HepG2 (cell line): ENCODE results near the gene THAP3. TPM values are rescaled to one million over a fixed set of nuclear protein-coding genes. Genes with fewer than 3 reads are reported as not detected.

Source experiments
- KDM1A ChIP-seq: IDR thresholded peaks from 2 replicates; pipeline ENCODE4 v1.6.1; 2016; ENCODE audit warnings: missing compliant biosample characterization
- MED1 ChIP-seq: sonication (generic); formaldehyde crosslinking; IDR thresholded peaks from 2 replicates; pipeline ENCODE4 v1.4.0; 2020; ENCODE audit warnings: missing genetic modification reagents
- MNT ChIP-seq: fragments of 450-650 bp; IDR thresholded peaks from 2 replicates; pipeline ENCODE4 v1.6.1; 2016
- NONO ChIP-seq, 2 experiments: fragments of 450-650 bp in 1 of 2; sonication (generic) in 1 of 2; formaldehyde crosslinking in 1 of 2; IDR thresholded peaks in 1 of 2; conservative IDR thresholded peaks in 1 of 2; 2 replicates each; pipeline versions ENCODE4 v1.6.1 to v1.8.0; 2017 to 2022; ENCODE audit warnings: mild to moderate bottlenecking in 1 of 2, missing genetic modification reagents in 1 of 2, moderate library complexity in 1 of 2
- POLR2A ChIP-seq, 2 experiments: IDR thresholded peaks; 2 replicates each; pipeline ENCODE4 v1.6.1; 2011; ENCODE audit warnings: low read depth in 2 of 2, low read length in 2 of 2, mild to moderate bottlenecking in 1 of 2, moderate library complexity in 1 of 2; ENCODE audit not compliant: insufficient read depth in 1 of 2
- SNRNP70 ChIP-seq: fragments of 200-400 bp; formaldehyde crosslinking; IDR thresholded peaks from 2 replicates; pipeline ENCODE4 v1.6.1; 2017; ENCODE audit warnings: mild to moderate bottlenecking, low read depth, low read length, moderate library complexity
- TSC22D2 ChIP-seq: sonication (generic); formaldehyde crosslinking; IDR thresholded peaks from 2 replicates; pipeline ENCODE4 v1.5.1; 2020; ENCODE audit warnings: missing genetic modification reagents, mild to moderate bottlenecking, borderline replicate concordance
- UBTF ChIP-seq: sonication (generic); formaldehyde crosslinking; IDR thresholded peaks from 2 replicates; pipeline ENCODE4 v1.4.0; 2020; ENCODE audit warnings: mild to moderate bottlenecking, missing genetic modification reagents
- polyA plus RNA-seq, 8 experiments: library from polyadenylated mRNA; depleted of rRNA in 3 of 8; stranded (reverse) in 7 of 8; unstranded in 1 of 8; fragments of >200 nt; fragmentation: Illumina TruSeq in 4 of 8; extraction: Trizol in 4 of 8; gene quantifications; 2 replicates each; pipeline versions ENCODE4 v1.2.1 to v1.2.3, GENCODE V29; 2011 to 2016; ENCODE audit warnings: low read depth in 4 of 8, missing spikeins in 1 of 8, mixed read lengths in 1 of 8; ENCODE audit not compliant: insufficient read depth in 1 of 8
- total RNA-seq, 5 experiments: library from RNA; depleted of rRNA; stranded (reverse); fragments of >200 nt; fragmentation: Illumina TruSeq; extraction: Trizol; gene quantifications; 2 replicates each; pipeline ENCODE4 v1.2.3, GENCODE V29; 2016; ENCODE audit warnings: low read depth in 1 of 5
- TF ChIP-seq, protein P1 (sequence below): sonication (generic); formaldehyde crosslinking; IDR thresholded peaks from 2 replicates; pipeline ENCODE4 v1.4.0; 2020; ENCODE audit warnings: mild to moderate bottlenecking, missing genetic modification reagents
- TF ChIP-seq, protein P2 (sequence below), 2 experiments: sonication (generic) in 1 of 2; formaldehyde crosslinking in 1 of 2; IDR thresholded peaks; 2 replicates each; pipeline versions ENCODE4 v1.4.0 to v1.6.1; 2016 to 2020; ENCODE audit warnings: borderline replicate concordance in 1 of 2, low read depth in 1 of 2, mild to moderate bottlenecking in 1 of 2, missing genetic modification reagents in 1 of 2

The THAP3 gene
- total and polyA plus RNA-seq, 2 of the 13 experiments (the other 11 are each of a cell fraction or from before 2014, with no cell fraction given): 10.3 to 14.9 TPM

DNA sequence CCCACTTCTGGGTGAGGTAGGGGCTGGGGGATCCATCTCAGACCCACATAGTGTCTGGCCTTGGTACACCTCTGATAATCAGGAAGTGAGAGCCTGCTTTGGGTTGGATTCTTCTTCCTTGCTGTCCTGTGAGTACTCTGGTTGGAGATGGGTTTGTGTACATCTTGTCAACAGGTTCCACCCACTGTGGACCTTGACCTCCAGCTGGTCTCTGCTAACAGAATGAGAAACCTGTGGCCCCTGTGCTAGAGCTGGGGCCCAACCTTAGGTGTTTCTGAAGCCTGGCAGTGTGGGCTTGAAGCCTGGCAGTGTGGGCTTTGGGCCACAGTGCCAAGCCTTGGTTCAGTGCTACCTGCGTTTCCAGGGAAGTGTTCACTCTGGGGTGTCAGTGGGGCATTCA is 42.3 kb upstream of the THAP3 start (continued):
- TF ChIP-seq, protein P1, sequence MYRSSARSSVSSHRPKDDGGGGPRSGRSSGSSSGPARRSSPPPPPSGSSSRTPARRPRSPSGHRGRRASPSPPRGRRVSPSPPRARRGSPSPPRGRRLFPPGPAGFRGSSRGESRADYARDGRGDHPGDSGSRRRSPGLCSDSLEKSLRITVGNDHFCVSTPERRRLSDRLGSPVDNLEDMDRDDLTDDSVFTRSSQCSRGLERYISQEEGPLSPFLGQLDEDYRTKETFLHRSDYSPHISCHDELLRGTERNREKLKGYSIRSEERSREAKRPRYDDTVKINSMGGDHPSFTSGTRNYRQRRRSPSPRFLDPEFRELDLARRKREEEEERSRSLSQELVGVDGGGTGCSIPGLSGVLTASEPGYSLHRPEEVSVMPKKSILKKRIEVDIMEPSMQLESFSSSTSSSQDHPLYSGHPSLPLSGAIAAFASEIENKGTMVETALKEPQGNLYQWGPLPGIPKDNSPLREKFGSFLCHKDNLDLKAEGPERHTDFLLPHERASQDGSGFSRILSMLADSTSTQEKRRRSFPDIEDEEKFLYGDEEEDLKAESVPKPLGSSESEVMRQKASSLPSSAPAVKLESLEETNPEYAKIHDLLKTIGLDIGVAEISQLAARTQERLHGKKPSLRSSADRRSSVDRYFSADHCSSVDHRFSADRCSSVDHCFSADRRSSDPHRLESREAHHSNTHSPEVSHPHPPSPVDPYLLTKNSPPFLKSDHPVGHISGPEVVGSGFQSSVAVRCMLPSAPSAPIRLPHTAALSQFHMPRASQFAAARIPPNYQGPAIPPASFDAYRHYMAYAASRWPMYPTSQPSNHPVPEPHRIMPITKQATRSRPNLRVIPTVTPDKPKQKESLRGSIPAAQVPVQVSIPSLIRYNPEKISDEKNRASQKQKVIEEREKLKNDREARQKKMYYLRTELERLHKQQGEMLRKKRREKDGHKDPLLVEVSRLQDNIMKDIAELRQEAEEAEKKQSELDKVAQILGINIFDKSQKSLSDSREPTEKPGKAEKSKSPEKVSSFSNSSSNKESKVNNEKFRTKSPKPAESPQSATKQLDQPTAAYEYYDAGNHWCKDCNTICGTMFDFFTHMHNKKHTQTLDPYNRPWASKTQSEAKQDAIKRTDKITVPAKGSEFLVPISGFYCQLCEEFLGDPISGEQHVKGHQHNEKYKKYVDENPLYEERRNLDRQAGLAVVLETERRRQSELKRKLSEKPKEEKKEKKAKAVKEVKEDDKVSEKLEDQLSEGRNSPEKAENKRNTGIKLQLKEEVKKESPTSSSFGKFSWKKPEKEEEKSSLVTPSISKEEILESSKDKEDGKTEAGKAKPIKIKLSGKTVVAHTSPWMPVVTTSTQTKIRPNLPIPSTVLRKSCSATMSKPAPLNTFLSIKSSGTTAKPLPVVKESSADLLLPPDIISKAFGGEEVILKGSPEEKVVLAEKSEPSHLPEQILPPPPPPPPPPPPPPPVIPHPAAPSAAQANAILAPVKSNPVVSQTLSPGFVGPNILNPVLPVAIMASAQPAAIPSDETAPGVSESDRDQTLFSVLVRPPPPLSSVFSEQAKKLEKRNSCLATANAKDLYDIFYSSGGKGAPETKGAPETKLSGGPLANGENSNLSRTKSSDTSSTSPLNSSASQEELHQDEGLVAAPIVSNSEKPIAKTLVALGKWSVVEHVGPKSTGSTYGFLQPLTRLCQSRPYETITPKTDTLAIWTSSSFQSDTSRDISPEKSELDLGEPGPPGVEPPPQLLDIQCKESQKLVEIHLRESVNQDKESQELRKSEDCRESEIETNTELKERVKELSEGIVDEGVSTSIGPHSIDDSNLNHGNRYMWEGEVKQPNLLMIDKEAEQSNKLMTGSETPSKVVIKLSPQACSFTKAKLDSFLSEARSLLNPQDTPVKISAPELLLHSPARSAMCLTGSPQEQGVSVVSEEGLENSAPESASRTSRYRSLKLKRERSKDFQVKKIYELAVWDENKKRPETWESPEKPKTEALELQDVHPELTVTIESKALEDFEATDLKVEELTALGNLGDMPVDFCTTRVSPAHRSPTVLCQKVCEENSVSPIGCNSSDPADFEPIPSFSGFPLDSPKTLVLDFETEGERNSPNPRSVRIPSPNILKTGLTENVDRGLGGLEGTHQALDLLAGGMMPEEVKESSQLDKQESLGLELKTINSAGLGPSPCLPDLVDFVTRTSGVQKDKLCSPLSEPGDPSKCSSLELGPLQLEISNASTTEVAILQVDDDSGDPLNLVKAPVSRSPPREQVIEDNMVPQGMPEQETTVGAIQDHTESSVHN (CRISPR knock-in tag): no peak
- TF ChIP-seq KDM1A (CRISPR knock-in tag) (peak; percentile 50; the same call in 1 of the 2 replicates), POLR2A (IDR thresholded peaks at IDR 0.05; ENCODE audit: insufficient read depth in 1 of 2, low read depth in 2 of 2, low read length in 2 of 2) (peak in 1 of 2 experiments; percentile 19; a peak in 1 of 4 replicates), MED1 (CRISPR knock-in tag) (peak; percentile 79), UBTF (CRISPR knock-in tag) (peak; percentile 55), TSC22D2 (CRISPR knock-in tag) (0 out of 2 replicates have a peak, but pooled peaks have one; percentile 28), NONO (IDR thresholded peaks at IDR 0.05) (no peak), NONO (CRISPR knock-in tag; conservative IDR thresholded peaks at IDR 0.05) (peak; percentile 83), SNRNP70 (no peak), MNT (0 out of 2 replicates have a peak, but pooled peaks have one; percentile 15)
- TF ChIP-seq, protein P2, sequence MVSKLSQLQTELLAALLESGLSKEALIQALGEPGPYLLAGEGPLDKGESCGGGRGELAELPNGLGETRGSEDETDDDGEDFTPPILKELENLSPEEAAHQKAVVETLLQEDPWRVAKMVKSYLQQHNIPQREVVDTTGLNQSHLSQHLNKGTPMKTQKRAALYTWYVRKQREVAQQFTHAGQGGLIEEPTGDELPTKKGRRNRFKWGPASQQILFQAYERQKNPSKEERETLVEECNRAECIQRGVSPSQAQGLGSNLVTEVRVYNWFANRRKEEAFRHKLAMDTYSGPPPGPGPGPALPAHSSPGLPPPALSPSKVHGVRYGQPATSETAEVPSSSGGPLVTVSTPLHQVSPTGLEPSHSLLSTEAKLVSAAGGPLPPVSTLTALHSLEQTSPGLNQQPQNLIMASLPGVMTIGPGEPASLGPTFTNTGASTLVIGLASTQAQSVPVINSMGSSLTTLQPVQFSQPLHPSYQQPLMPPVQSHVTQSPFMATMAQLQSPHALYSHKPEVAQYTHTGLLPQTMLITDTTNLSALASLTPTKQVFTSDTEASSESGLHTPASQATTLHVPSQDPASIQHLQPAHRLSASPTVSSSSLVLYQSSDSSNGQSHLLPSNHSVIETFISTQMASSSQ (IDR thresholded peaks at IDR 0.05; ENCODE audit: low read depth): no peak
- TF ChIP-seq, protein P2 (CRISPR knock-in tag; IDR thresholded peaks at IDR 0.05; ENCODE audit: borderline replicate concordance): peak; percentile 46; the same call in 1 of the 2 replicates
